Hippocampal formation (tissue), 2 donors: Measurements from ENCODE around the gene INTS6.

ENCODE experiments used
- DNase-seq, 2 donors: peaks; one replicate each; lab custom pipeline; 2025; lab: John Stamatoyannopoulos, UW

The INTS6 gene

GRCh38 chr13:51317262-51317661 lies 135.6 kb downstream of the INTS6 start:
- DNase-seq: no peak

DNA sequence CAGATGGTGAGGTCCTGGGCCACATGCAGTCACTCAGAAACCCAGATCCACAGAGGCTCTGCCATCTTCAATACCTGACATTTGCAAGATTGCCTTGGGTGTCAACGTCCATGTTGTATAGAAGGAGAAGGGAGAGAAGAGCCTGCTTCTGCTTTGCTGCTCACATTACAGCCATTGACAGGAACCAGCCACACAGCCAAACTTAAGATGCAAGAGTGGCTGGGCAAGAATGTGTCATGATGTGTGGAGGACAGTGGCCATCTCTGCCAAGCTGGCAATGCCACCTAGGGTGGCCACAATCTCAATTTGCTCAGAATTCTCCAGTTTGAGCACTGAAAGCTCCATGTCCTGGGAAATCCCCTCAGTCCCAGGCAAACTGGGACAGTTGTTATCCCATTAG lies 139.2 kb downstream of the INTS6 start:
- no peak for DNase-seq

DNA sequence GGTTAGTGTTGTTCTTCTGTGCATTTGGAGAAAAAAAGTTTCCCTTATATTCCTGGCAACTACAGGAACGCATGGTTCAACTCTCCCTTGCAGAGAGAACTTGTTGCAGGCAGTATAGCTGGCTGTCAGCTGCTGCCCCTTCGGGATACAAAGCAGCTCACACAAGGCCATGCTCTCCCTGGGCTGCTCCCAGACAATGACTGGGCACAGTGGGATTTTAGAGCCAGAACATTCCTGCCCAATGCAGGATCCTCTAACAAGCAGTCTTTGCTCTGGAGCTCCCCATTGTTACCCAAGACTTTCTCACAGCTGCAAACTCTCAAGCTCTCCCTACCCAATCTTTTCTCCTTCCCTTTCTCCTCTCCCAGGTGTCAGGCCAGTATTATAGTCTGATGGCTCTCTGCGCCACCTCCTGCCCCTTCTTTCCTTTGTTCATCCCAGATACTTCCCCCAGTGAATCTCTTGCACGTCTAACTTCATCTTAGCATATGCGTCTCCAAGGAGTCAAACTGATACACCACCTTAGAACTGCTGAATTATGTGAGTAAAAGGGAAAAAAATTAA lies 140.8 kb downstream of the INTS6 start:
- peak; percentile 29 to 42 for DNase-seq
